Activated CD8-positive, alpha-beta memory T cell treated with anti-CD3 and anti-CD28 coated beads, Interleukin-2, amount 50 U/mL, for 24 hours (primary cell): Measurements from ENCODE around the gene SCYGR1.
"Not testable (repeated sequence)": the region's sequence is repeated elsewhere in the genome, so short reads cannot be mapped to it uniquely, and the experiment has no call there.

Experiments
- DNase-seq: peaks from one replicate; pipeline ENCODE4 v3.0.0-alpha.2; 2020; ENCODE audit errors: extremely low read depth

The SCYGR1 gene

GRCh38 chr2:227402959-227403358, 15.2 kb upstream of the SCYGR1 start:
- no peak for DNase-seq

GRCh38 chr2:227402321-227402720, 14.6 kb upstream of the SCYGR1 start:
- DNase-seq: no peak

- DNase-seq: no peak
Observed at GRCh38 chr2:227401550-227401949, 13.8 kb upstream of the SCYGR1 start.

- DNase-seq: no peak
Observed at GRCh38 chr2:227398684-227399670, 11.2 kb upstream of the SCYGR1 start.

GRCh38 chr2:227397562-227397961, 9.8 kb upstream of the SCYGR1 start:
- no peak for DNase-seq

GRCh38 chr2:227395556-227395955, 7.8 kb upstream of the SCYGR1 start:
- no peak for DNase-seq

- DNase-seq: no peak
Observed at GRCh38 chr2:227394401-227394800, 6.7 kb upstream of the SCYGR1 start.

GRCh38 chr2:227390468-227391256, 2.9 kb upstream of the SCYGR1 start:
- no peak for DNase-seq

GRCh38 chr2:227389661-227390060, 1.9 kb upstream of the SCYGR1 start:
- no peak for DNase-seq

GRCh38 chr2:227389231-227389630, 1.5 kb upstream of the SCYGR1 start:
- DNase-seq: no peak

- no peak for DNase-seq
Observed at GRCh38 chr2:227388537-227389011, 825 bp upstream of the SCYGR1 start.

GRCh38 chr2:227386630-227387029, 1.1 kb downstream of the SCYGR1 start:
- no peak for DNase-seq

GRCh38 chr2:227383686-227384085, 4.1 kb downstream of the SCYGR1 start:
- DNase-seq: no peak

GRCh38 chr2:227382241-227382835, 5.4 kb downstream of the SCYGR1 start:
- DNase-seq: not testable (repeated sequence)

GRCh38 chr2:227379095-227379494, 8.7 kb downstream of the SCYGR1 start, which contains the start of gene TM4SF20:
TSS of gene TM4SF20 (minus strand) at chr2:227379306. CDS start at chr2:227379268, 38 bp downstream.
- no peak for DNase-seq

- DNase-seq: no peak
Observed at GRCh38 chr2:227378371-227378782, 9.4 kb downstream of the SCYGR1 start.

GRCh38 chr2:227377467-227378351, 10.0 kb downstream of the SCYGR1 start:
- DNase-seq: no peak

- DNase-seq: no peak
Observed at GRCh38 chr2:227376656-227377396, 10.9 kb downstream of the SCYGR1 start.

- DNase-seq: peak; percentile 21
Observed at GRCh38 chr2:227374158-227374557, 13.6 kb downstream of the SCYGR1 start.

- DNase-seq: no peak
Observed at GRCh38 chr2:227373389-227373788, 14.4 kb downstream of the SCYGR1 start.
